SK-N-SH (cell line): ENCODE data around the gene NRDE2. TPM values are rescaled to one million over a fixed set of nuclear protein-coding genes. Genes with fewer than 3 reads are reported as not detected.

ENCODE experiments used
- CTCF ChIA-PET: fragments of 300-600, 350-600 bp; formaldehyde crosslinking; extraction: SDS; loops from one replicate; lab custom pipeline; 2021; lab: Yijun Ruan, JAX
- POLR2A ChIA-PET: fragments of 350-600 bp; sonication (Branson Sonifier 250); formaldehyde crosslinking; extraction: SDS; loops from one replicate; lab custom pipeline; 2020; ENCODE audit warnings: antibody characterized with exemption, inconsistent platforms; lab: Yijun Ruan, JAX
- DNase-seq: peaks from one replicate; pipeline ENCODE4 v3.0.0; 2012
- H2AFZ ChIP-seq: fragments of 200-600 bp; sonication (generic); 2 replicates; pipeline ENCODE4 v1.8.1; 2016; ENCODE audit warnings: antibody characterized with exemption, mild to moderate bottlenecking, low read depth
- H3F3A ChIP-seq: fragments of 200-600 bp; sonication (generic); replicated peaks from 2 replicates; pipeline ENCODE3; 2016; ENCODE audit warnings: antibody characterized with exemption, mild to moderate bottlenecking; ENCODE audit not compliant: insufficient read depth
- H3K27ac ChIP-seq, 2 experiments: fragments of 200-500 bp in 1 of 2; fragments of 200-600 bp in 1 of 2; sonication (Bioruptor generic) in 1 of 2; sonication (generic), shearing (Covaris generic) in 1 of 2; 2 replicates each; pipeline versions ENCODE4 v1.5.1 to v1.6.1; 2014 to 2016; ENCODE audit warnings: low read depth in 2 of 2, inconsistent platforms in 1 of 2, low read length in 1 of 2, mild to moderate bottlenecking in 1 of 2, mixed read lengths in 1 of 2
- H3K27me3 ChIP-seq: fragments of 200-600 bp; sonication (generic), shearing (Covaris generic); 2 replicates; pipeline ENCODE4 v1.6.1; 2016; ENCODE audit warnings: mixed run types; ENCODE audit not compliant: insufficient read depth
- H3K36me3 ChIP-seq, 2 experiments: fragments of 200-500 bp in 1 of 2; fragments of 200-600 bp in 1 of 2; sonication (Bioruptor generic) in 1 of 2; sonication (generic) in 1 of 2; replicated peaks in 1 of 2; 2 replicates each; pipeline versions ENCODE3 to v1.5.1; 2014 to 2016; ENCODE audit warnings: low read length in 1 of 2, mild to moderate bottlenecking in 1 of 2; ENCODE audit not compliant: insufficient read depth in 2 of 2, control insufficient read depth in 1 of 2
- H3K4me1 ChIP-seq, 2 experiments: fragments of 200-500 bp in 1 of 2; fragments of 200-600 bp in 1 of 2; sonication (Bioruptor generic) in 1 of 2; sonication (generic), shearing (Covaris generic) in 1 of 2; 2 replicates each; pipeline versions ENCODE4 v1.5.1 to v1.6.1; 2014 to 2016; ENCODE audit warnings: low read depth in 1 of 2, low read length in 1 of 2, mixed run types in 1 of 2; ENCODE audit not compliant: insufficient read depth in 2 of 2, control insufficient read depth in 1 of 2
- H3K4me2 ChIP-seq: fragments of 200-600 bp; sonication (generic), shearing (Covaris generic); 2 replicates; pipeline ENCODE4 v1.6.1; 2017; ENCODE audit warnings: mixed run types
- H3K4me3 ChIP-seq, 2 experiments: fragments of 200-500 bp in 1 of 2; fragments of 200-600 bp in 1 of 2; sonication (Bioruptor generic) in 1 of 2; sonication (generic), shearing (Covaris generic) in 1 of 2; 2 replicates each; pipeline versions ENCODE4 v1.5.1 to v1.8.1; 2014 to 2016; ENCODE audit warnings: low read depth in 2 of 2, inconsistent platforms in 1 of 2, low read length in 1 of 2, mild to moderate bottlenecking in 1 of 2, mixed read lengths in 1 of 2, moderate library complexity in 1 of 2
- H3K79me2 ChIP-seq: fragments of 200-600 bp; sonication (generic); 2 replicates; pipeline ENCODE4 v1.8.1; 2017; ENCODE audit warnings: mild to moderate bottlenecking; ENCODE audit not compliant: insufficient read depth
- H3K9ac ChIP-seq: fragments of 200-600 bp; sonication (generic); 2 replicates; pipeline ENCODE4 v1.6.1; 2017; ENCODE audit warnings: mixed run types
- H3K9me2 ChIP-seq: fragments of 200-600 bp; sonication (generic); 2 replicates; pipeline ENCODE4 v1.6.1; 2017; ENCODE audit warnings: mixed run types
- H3K9me3 ChIP-seq: fragments of 200-600 bp; sonication (generic); 2 replicates; pipeline ENCODE4 v1.6.1; 2017; ENCODE audit warnings: mixed run types, mild to moderate bottlenecking, moderate library complexity
- H4K20me1 ChIP-seq: fragments of 200-600 bp; sonication (generic); 2 replicates; pipeline ENCODE4 v1.6.1; 2017; ENCODE audit warnings: mild to moderate bottlenecking, mixed run types; ENCODE audit not compliant: insufficient read depth
- ELF1 ChIP-seq: IDR thresholded peaks from 2 replicates; pipeline ENCODE4 v1.4.0; 2012
- EP300 ChIP-seq, 2 experiments: IDR thresholded peaks; 2 replicates each; pipeline versions ENCODE4 v1.4.0 to v1.6.1; 2012; ENCODE audit warnings: borderline replicate concordance in 1 of 2, low read depth in 1 of 2, low read length in 1 of 2
- GABPA ChIP-seq: IDR thresholded peaks from 2 replicates; pipeline ENCODE4 v1.4.0; 2012; ENCODE audit warnings: low read depth, mild to moderate bottlenecking
- JUND ChIP-seq: IDR thresholded peaks from 2 replicates; pipeline ENCODE4 v1.4.0; 2012
- MXI1 ChIP-seq: IDR thresholded peaks from 2 replicates; pipeline ENCODE4 v1.6.1; 2012; ENCODE audit warnings: mild to moderate bottlenecking, low read depth, low read length, improper control_type of control experiment
- POLR2AphosphoS5 ChIP-seq: IDR thresholded peaks from 2 replicates; pipeline ENCODE4 v1.6.1; 2012; ENCODE audit warnings: low read depth, low read length
- RFX5 ChIP-seq: IDR thresholded peaks from 2 replicates; pipeline ENCODE4 v1.6.1; 2012; ENCODE audit warnings: mild to moderate bottlenecking, improper control_type of control experiment, low read length
- SIN3A ChIP-seq: IDR thresholded peaks from 2 replicates; pipeline ENCODE4 v1.6.1; 2012; ENCODE audit warnings: low read depth, mild to moderate bottlenecking, low read length, moderate library complexity, borderline replicate concordance
- TAF1 ChIP-seq: IDR thresholded peaks from 2 replicates; pipeline ENCODE4 v1.6.1; 2012; ENCODE audit warnings: low read depth, mild to moderate bottlenecking, low read length, moderate library complexity, borderline replicate concordance
- TCF12 ChIP-seq: IDR thresholded peaks from 2 replicates; pipeline ENCODE4 v1.4.0; 2012
- YY1 ChIP-seq: IDR thresholded peaks from 2 replicates; pipeline ENCODE4 v1.4.0; 2012; ENCODE audit warnings: low read depth, mild to moderate bottlenecking
- WGBS: methylation state at CpG from one replicate; pipeline ENCODE4 v1.1.6; 2017; ENCODE audit warnings: low lambda C conversion rate; 5-methylcytosine and 5-hydroxymethylcytosine counted together
- polyA plus RNA-seq, 3 experiments: library from polyadenylated mRNA; depleted of rRNA; stranded (reverse); fragments of >200 nt; gene quantifications; 2 replicates each; pipeline ENCODE4 v1.2.3, GENCODE V29; 2012
- TF ChIP-seq, protein P1 (sequence below): fragments of 150-350 bp; IDR thresholded peaks from 2 replicates; pipeline ENCODE4 v1.6.1; 2017; ENCODE audit warnings: antibody characterized with exemption, low read length, low read depth, borderline replicate concordance
- TF ChIP-seq, protein P2 (sequence below): IDR thresholded peaks from 2 replicates; pipeline ENCODE4 v1.4.0; 2012; ENCODE audit warnings: low read depth

The NRDE2 gene, protein sequence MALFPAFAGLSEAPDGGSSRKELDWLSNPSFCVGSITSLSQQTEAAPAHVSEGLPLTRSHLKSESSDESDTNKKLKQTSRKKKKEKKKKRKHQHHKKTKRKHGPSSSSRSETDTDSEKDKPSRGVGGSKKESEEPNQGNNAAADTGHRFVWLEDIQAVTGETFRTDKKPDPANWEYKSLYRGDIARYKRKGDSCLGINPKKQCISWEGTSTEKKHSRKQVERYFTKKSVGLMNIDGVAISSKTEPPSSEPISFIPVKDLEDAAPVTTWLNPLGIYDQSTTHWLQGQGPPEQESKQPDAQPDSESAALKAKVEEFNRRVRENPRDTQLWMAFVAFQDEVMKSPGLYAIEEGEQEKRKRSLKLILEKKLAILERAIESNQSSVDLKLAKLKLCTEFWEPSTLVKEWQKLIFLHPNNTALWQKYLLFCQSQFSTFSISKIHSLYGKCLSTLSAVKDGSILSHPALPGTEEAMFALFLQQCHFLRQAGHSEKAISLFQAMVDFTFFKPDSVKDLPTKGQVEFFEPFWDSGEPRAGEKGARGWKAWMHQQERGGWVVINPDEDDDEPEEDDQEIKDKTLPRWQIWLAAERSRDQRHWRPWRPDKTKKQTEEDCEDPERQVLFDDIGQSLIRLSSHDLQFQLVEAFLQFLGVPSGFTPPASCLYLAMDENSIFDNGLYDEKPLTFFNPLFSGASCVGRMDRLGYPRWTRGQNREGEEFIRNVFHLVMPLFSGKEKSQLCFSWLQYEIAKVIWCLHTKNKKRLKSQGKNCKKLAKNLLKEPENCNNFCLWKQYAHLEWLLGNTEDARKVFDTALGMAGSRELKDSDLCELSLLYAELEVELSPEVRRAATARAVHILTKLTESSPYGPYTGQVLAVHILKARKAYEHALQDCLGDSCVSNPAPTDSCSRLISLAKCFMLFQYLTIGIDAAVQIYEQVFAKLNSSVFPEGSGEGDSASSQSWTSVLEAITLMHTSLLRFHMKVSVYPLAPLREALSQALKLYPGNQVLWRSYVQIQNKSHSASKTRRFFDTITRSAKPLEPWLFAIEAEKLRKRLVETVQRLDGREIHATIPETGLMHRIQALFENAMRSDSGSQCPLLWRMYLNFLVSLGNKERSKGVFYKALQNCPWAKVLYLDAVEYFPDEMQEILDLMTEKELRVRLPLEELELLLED
- polyA plus RNA-seq (2012; rRNA removed), result 10.3 and 11.3 TPM in 2 replicates
- polyA plus RNA-seq (2012; cell fraction: cytosol; rRNA removed), result 6.1 and 7.6 TPM in 2 replicates
- 30.6 and 31.1 TPM in 2 replicates for polyA plus RNA-seq (2012; cell fraction: nucleus; rRNA removed)

DNA sequence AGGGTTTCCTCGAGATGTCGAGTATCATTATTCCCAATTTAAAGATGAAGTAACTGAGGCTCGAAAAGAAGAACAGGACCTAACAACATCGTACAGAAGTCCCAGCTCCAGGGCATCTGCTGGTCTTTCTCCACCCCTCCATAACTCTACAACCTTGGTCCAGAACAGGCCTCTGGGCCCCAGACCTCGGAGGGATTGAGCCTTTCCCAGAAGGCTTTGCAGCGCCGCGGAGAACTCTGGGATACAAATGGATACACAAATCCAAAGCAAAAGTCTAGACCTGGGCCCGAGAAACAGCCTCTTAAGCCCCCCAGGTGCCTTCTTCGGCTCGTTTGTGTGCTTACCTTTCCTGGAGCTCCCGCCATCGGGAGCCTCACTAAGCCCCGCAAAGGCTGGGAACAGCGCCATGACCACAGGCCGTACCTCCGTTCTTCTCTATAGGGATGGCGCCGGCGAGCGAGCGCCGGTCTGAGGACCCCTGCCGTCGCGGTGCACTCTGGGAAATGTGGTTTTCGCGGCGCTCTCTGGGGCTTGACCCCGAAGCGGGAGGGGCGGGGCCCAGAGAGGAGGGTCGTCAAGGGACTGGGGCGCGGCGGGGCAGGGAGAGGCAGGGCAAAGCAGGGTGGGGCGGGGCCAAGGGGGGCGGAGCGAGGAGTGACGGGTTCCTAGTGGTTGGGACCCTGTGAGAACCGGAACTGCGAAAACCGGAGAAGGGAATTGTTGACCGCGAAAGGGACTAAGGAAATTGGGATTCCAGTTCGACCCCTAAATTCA lies at the start of gene NRDE2:
NRDE2 (minus strand) TSS at position 445 of the 774 bp plus-strand sequence; CDS start at position 408, 37 bp downstream.
- WGBS, result under 1% methylated on average over 46 of the region's 46 CpGs
- POLR2A ChIA-PET, result interaction anchor here (0.7 kb wide), 1 partner anchor 66 kb away, joined by 3 read pairs; no protein-coding TSS in a partner anchor
- H3K4me3 ChIP-seq, result peak within 1 kb of the TSS; percentile 62 to 69

More for the DNA sequence above, at the start of gene NRDE2:
- H3K9me3 ChIP-seq, result no peaks in the 10 kb centered on the region
- TF ChIP-seq, protein P1, sequence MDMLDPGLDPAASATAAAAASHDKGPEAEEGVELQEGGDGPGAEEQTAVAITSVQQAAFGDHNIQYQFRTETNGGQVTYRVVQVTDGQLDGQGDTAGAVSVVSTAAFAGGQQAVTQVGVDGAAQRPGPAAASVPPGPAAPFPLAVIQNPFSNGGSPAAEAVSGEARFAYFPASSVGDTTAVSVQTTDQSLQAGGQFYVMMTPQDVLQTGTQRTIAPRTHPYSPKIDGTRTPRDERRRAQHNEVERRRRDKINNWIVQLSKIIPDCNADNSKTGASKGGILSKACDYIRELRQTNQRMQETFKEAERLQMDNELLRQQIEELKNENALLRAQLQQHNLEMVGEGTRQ, result no peak
- 0 out of 2 replicates have a peak, but pooled peaks have one; percentile 58 for TF ChIP-seq SIN3A
- TF ChIP-seq POLR2AphosphoS5, result peak; percentile 80
- TF ChIP-seq ELF1, result peak; percentile 59
- TF ChIP-seq MXI1, result peak; percentile 60; the same call in 1 of the 2 replicates
- TF ChIP-seq YY1, result peak; percentile 87
- TF ChIP-seq TCF12, result 0 out of 2 replicates have a peak, but pooled peaks have one; percentile 22
- no peak for TF ChIP-seq RFX5
- TF ChIP-seq, protein P2, sequence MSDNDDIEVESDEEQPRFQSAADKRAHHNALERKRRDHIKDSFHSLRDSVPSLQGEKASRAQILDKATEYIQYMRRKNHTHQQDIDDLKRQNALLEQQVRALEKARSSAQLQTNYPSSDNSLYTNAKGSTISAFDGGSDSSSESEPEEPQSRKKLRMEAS, result peak; percentile 50
- no peak for TF ChIP-seq EP300 (IDR thresholded peaks at IDR 0.05; ENCODE audit: borderline replicate concordance in 1 of 2, low read depth in 1 of 2, low read length in 1 of 2)
- TF ChIP-seq GABPA, result peak; percentile 48; the same call in 1 of the 2 replicates
- TF ChIP-seq TAF1, result peak; percentile 55
- TF ChIP-seq JUND, result no peak
- peak; percentile 97 for DNase-seq
- no peaks in the 10 kb centered on the region for H4K20me1 ChIP-seq
- peak within 1 kb of the TSS; percentile 71 to 91 for H3K27ac ChIP-seq
- peaks cover 0 to 3% of the 10 kb centered on the region in 2 experiments; a peak in 1 of 4 replicates for H3K4me1 ChIP-seq
- H3K9ac ChIP-seq, result peak within 1 kb of the TSS; percentile 88
- no peaks in the 10 kb centered on the region for H3K9me2 ChIP-seq
- H3K27me3 ChIP-seq, result peaks cover 13% of the 10 kb centered on the region; the same call in 1 of the 2 replicates
- H3K36me3 ChIP-seq, result no peaks in the 10 kb centered on the region
- CTCF ChIA-PET, result interaction anchor here (0.6 kb wide), 1 partner anchor 697 kb away, joined by 3 read pairs; no protein-coding TSS in a partner anchor
- peaks cover 46% of the 10 kb centered on the region for H3K79me2 ChIP-seq
- H3F3A ChIP-seq, result no peaks in the 10 kb centered on the region
- peak within 1 kb of the TSS; percentile 78 for H3K4me2 ChIP-seq
- peak within 1 kb of the TSS; percentile 96 for H2AFZ ChIP-seq
